Lower lobe of right lung (tissue), 2 donors: ENCODE measurements around the gene COX14. TPM values are rescaled to one million over a fixed set of nuclear protein-coding genes. Genes with fewer than 3 reads are reported as not detected.

Experiments
- ATAC-seq, 2 donors: fragments of 200-7000 bp; cut with Tn5 transposase; one replicate each; pipeline ENCODE4 v1.9.1; 2020 to 2022; ENCODE audit warnings: mild to moderate bottlenecking in 2 of 2, moderate library complexity in 2 of 2
- DNase-seq: peaks from one replicate; pipeline ENCODE4 v3.0.0-alpha.2; 2020
- H3K27ac ChIP-seq: fragments of 200-600 bp; one replicate; pipeline ENCODE4 v1.8.0; 2022
- H3K27me3 ChIP-seq: fragments of 200-600 bp; one replicate; pipeline ENCODE4 v1.8.0; 2022; ENCODE audit warnings: low read depth
- H3K36me3 ChIP-seq: fragments of 200-600 bp; one replicate; pipeline ENCODE4 v1.8.0; 2022; ENCODE audit warnings: mild to moderate bottlenecking
- H3K4me1 ChIP-seq: fragments of 200-600 bp; one replicate; pipeline ENCODE4 v1.8.0; 2022
- H3K4me3 ChIP-seq: fragments of 200-600 bp; one replicate; pipeline ENCODE4 v1.8.0; 2022; ENCODE audit warnings: mild to moderate bottlenecking
- H3K9me3 ChIP-seq: fragments of 200-600 bp; one replicate; pipeline ENCODE4 v1.8.0; 2022
- intact Hi-C: fragments of 100-400 bp; cut with DNase I; formaldehyde crosslinking; loops from one replicate; pipeline ENCODE4 v1.11.0; 2022
- total RNA-seq: library from RNA; stranded (reverse); fragmentation: NEBNext Ultra II Directional; extraction: Animal tissue kit (Norgen Biotek cat#: 25700); gene quantifications from one replicate; pipeline ENCODE4 v1.2.1, GENCODE V29; 2021
- TF ChIP-seq, protein P1 (sequence below): fragments of 200-600 bp; IDR thresholded peaks from one replicate; pipeline ENCODE4 v1.8.0; 2022; ENCODE audit warnings: antibody characterized with exemption, mild to moderate bottlenecking
- donor health status: DM: no; HTN: yes; CAD: no; lungs with severe emphysema.

COX14 gene
- total RNA-seq, 1 donor from 2014 or later, result 68.0 TPM

DNA sequence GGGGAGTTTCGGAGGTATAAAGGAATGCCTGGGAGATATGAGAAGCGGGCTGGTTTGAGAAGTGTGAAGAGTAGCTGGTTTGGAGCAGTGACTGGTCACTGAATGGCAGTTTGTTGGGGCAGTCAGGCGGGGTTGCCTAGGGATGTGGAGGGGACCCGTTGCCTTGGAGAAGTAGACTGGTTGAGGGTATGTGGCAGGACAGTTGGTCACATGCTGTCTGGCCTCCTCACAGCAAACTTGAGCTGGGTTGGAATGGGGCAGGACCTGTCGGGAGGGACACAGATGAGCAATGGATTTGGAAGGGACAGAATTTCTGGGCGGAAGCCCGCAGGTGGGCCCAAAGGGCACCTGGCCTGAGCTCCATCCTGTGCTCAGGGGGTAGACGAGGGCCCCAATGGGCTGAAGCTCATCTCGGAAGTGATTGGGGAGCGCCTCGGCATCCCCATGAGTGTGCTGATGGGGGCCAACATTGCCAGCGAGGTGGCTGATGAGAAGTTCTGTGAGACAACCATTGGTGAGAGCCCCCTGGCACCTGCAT is 6.1 kb upstream of the COX14 start:
- Histone ChIP-seq H3K36me3 (no peaks in the 10 kb centered on the region), H3K4me1 (peaks cover 35% of the 10 kb centered on the region), H3K27me3 (no peaks in the 10 kb centered on the region), H3K4me3 (no peak overlapping the region), H3K27ac (no peak overlapping the region), H3K9me3 (no peaks in the 10 kb centered on the region)
- TF ChIP-seq, protein P1, sequence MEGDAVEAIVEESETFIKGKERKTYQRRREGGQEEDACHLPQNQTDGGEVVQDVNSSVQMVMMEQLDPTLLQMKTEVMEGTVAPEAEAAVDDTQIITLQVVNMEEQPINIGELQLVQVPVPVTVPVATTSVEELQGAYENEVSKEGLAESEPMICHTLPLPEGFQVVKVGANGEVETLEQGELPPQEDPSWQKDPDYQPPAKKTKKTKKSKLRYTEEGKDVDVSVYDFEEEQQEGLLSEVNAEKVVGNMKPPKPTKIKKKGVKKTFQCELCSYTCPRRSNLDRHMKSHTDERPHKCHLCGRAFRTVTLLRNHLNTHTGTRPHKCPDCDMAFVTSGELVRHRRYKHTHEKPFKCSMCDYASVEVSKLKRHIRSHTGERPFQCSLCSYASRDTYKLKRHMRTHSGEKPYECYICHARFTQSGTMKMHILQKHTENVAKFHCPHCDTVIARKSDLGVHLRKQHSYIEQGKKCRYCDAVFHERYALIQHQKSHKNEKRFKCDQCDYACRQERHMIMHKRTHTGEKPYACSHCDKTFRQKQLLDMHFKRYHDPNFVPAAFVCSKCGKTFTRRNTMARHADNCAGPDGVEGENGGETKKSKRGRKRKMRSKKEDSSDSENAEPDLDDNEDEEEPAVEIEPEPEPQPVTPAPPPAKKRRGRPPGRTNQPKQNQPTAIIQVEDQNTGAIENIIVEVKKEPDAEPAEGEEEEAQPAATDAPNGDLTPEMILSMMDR, result no peak
- no peak for ATAC-seq
- intact Hi-C loops, result no loop called here
- DNase-seq, result no peak

DNA sequence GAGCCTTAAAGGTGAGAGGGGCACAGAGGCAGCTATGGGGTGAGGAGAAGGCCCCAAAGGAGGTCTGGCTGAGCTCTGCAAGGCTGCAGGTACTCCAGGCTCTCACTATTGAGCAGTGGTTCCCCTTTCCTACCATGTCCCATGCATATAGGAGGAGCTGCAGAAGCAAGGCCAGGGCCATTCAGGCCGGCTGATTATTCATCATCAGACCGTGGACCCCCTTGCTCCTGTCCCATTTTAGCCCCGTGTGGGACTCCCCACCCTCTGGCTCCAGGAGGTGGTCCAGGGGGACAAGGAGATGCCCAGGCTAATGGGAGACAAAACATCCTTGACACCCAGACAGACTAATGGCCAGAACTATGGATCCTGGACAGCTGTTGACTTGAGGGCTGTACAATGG is 5.1 kb upstream of the COX14 start:
- Histone ChIP-seq H3K36me3 (no peaks in the 10 kb centered on the region), H3K9me3 (no peaks in the 10 kb centered on the region), H3K27ac (no peak overlapping the region), H3K4me1 (peaks cover 40% of the 10 kb centered on the region), H3K27me3 (no peaks in the 10 kb centered on the region), H3K4me3 (no peak overlapping the region)
- TF ChIP-seq, protein P1, result no peak
- ATAC-seq (no peak), DNase-seq (no peak)
- intact Hi-C loops, result no loop called here

DNA sequence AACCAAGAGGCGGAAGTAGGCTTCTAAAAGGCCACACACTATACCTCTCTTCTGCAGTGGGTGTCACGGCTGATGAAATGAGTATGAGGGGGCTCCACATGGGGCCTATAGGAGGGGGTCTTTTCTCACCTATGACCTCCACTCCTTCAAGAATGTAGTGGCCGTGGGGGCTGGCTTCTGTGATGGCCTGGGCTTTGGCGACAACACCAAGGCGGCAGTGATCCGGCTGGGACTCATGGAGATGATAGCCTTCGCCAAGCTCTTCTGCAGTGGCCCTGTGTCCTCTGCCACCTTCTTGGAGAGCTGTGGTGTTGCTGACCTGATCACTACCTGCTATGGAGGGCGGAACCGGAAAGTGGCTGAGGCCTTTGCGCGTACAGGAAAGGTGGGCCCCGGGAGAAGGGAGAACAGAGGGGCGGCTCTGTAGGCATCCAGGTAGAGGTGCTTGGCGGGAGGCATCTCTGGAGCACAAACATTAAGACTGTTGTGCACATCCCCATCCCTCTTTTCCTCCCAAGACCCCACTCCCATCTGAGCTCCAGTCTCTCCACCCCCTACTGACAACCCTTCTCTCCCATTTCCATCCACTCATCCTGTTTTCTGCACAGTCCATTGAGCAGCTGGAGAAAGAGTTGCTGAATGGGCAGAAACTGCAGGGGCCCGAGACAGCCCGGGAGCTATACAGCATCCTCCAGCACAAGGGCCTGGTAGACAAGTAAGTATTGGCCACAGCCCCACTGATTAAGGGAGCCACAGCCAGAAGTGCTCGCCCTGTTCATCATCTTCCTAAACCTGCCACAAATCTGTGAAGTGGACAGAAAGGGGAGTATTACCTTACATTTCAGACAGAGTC is 4.4 kb upstream of the COX14 start:
- H3K4me1 ChIP-seq, result peaks cover 40% of the 10 kb centered on the region
- H3K27ac ChIP-seq, result no peak overlapping the region
- H3K27me3 ChIP-seq, result no peaks in the 10 kb centered on the region
- intact Hi-C loops, result no loop called here
- ATAC-seq (no peak), DNase-seq (no peak)
- no peak overlapping the region for H3K4me3 ChIP-seq
- H3K36me3 ChIP-seq, result no peaks in the 10 kb centered on the region
- TF ChIP-seq, protein P1, result no peak
- no peaks in the 10 kb centered on the region for H3K9me3 ChIP-seq

DNA sequence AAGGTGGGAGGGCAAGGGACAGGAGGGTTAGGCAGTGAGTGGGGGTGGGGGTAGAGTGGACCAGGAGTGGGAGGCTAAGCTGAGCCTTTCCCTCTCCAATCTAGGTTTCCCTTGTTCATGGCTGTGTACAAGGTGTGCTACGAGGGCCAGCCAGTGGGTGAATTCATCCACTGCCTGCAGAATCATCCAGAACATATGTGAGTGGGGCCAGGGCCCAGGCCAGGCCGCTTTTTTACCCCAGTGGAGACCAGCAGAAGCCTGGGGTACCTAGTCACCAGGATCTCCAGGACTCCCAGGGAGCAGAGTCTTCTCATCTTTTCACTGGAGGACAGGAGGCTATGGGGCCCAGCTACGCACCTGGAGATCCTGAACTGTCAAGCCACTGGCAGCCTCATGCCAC is 2.7 kb upstream of the COX14 start:
- ATAC-seq (no peak), DNase-seq (no peak)
- H3K27me3 ChIP-seq, result no peaks in the 10 kb centered on the region
- H3K9me3 ChIP-seq, result no peaks in the 10 kb centered on the region
- no peak overlapping the region for H3K4me3 ChIP-seq
- H3K36me3 ChIP-seq, result peaks cover 6% of the 10 kb centered on the region
- intact Hi-C loops, result no loop called here
- TF ChIP-seq, protein P1, result no peak
- H3K4me1 ChIP-seq, result peaks cover 45% of the 10 kb centered on the region
- peak overlapping the region; percentile 97 for H3K27ac ChIP-seq

DNA sequence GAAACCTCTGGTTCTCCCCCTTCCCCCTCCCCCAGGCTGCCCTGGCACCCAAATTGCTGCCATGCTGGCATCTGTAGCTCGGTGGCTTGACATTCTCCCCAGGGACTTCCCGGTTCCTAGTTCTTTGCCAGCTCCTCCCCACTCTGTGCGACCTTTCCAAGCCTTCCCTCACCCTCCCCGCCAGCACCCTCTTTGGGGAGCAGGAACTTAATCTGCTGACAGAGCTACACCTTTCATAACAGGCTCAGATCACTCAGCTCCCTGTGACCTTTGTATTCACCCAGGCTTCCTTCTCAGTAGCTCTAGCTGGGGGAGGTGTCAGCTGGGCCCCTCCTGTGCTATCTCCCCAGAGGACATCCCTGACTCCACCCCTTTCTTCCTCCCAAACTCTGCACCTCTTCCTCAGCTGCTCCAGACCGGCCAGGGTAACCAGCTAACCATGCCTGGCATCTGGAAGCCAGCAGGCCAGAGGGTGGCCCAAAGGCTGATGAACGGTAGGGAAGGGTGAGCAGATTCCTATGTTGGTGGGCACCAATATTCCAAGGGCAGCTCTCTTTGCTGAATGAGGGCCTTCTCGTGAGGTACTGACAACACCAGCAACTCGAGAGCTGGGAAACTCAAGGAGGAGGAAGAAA is 1.8 kb upstream of the COX14 start:
- peak overlapping the region; percentile 33 for H3K4me3 ChIP-seq
- peak; percentile 78 for DNase-seq

More for the DNA sequence above, 1.8 kb upstream of the COX14 start:
- no peaks in the 10 kb centered on the region for H3K9me3 ChIP-seq
- H3K36me3 ChIP-seq, result peaks cover 11% of the 10 kb centered on the region
- H3K4me1 ChIP-seq, result peaks cover 41% of the 10 kb centered on the region
- H3K27ac ChIP-seq, result peak overlapping the region; percentile 97
- intact Hi-C loops, result no loop called here
- peak; percentile 1 for ATAC-seq
- no peaks in the 10 kb centered on the region for H3K27me3 ChIP-seq
- TF ChIP-seq, protein P1, result no peak
